Tibial nerve (tissue), 4 donors: Measurements from ENCODE around the gene CTBS. TPM values are rescaled to one million over a fixed set of nuclear protein-coding genes. Genes with fewer than 3 reads are reported as not detected.
"Not testable (repeated sequence)": the region's sequence is repeated elsewhere in the genome, so short reads cannot be mapped to it uniquely, and the experiment has no call there.

Experiments used
- DNase-seq, 2 donors: peaks; one replicate each; pipeline ENCODE4 v3.0.0-alpha.2; 2019; ENCODE audit warnings: low spot score in 2 of 2
- H3K27ac ChIP-seq, 4 donors: fragments of 200-600 bp; sonication (generic) in 3 of 4; one replicate each; pipeline ENCODE4 v1.5.1; 2017 to 2019; ENCODE audit warnings: mild to moderate bottlenecking in 1 of 4
- H3K27me3 ChIP-seq, 2 donors: fragments of 200-600 bp; sonication (generic) in 1 of 2; one replicate each; pipeline versions ENCODE4 v1.5.1 to v1.6.0; 2017 to 2019
- H3K36me3 ChIP-seq, 3 donors: fragments of 200-600 bp; sonication (generic); one replicate each; pipeline ENCODE4 v1.5.1; 2018 to 2019
- H3K4me1 ChIP-seq, 4 donors: fragments of 200-600 bp; sonication (generic) in 3 of 4; one replicate each; pipeline ENCODE4 v1.5.1; 2017 to 2019
- H3K4me3 ChIP-seq, 4 donors: fragments of 200-600 bp; sonication (generic) in 3 of 4; one replicate each; pipeline ENCODE4 v1.5.1; 2017 to 2019; ENCODE audit warnings: mild to moderate bottlenecking in 1 of 4, moderate library complexity in 1 of 4
- H3K9me3 ChIP-seq, 4 donors: fragments of 200-600 bp; sonication (generic) in 3 of 4; one replicate each; pipeline ENCODE4 v1.5.1; 2017 to 2019
- CTCF ChIP-seq, 5 experiments: fragments of 200-600 bp in 3 of 5; fragments of 450-650 bp in 2 of 5; sonication (generic) in 3 of 5; IDR thresholded peaks; one replicate each; pipeline ENCODE4 v1.5.1; 2016 to 2019; ENCODE audit warnings: antibody characterized with exemption in 5 of 5, mild to moderate bottlenecking in 3 of 5, moderate library complexity in 2 of 5
- EP300 ChIP-seq, 2 donors: sonication (generic); formaldehyde crosslinking; IDR thresholded peaks; one replicate each; pipeline ENCODE4 v1.6.1; 2017; ENCODE audit warnings: antibody characterized with exemption in 2 of 2, mild to moderate bottlenecking in 1 of 2
- POLR2A ChIP-seq, 2 donors: fragments of 450-650 bp; IDR thresholded peaks; one replicate each; pipeline ENCODE4 v1.6.1; 2017; ENCODE audit warnings: antibody characterized with exemption in 2 of 2, mild to moderate bottlenecking in 2 of 2, moderate library complexity in 2 of 2
- WGBS, 2 donors: methylation state at CpG; one replicate each; pipeline ENCODE4 v1.1.5; 2018; 5-methylcytosine and 5-hydroxymethylcytosine counted together
- total RNA-seq, 4 donors: library from RNA; depleted of rRNA; stranded (reverse); fragments of >200 nt; gene quantifications; one replicate each; pipeline ENCODE4 v1.1.0, GENCODE V29; 2016

Gene CTBS
- total RNA-seq, 4 donors from 2014 or later, result 12.9 to 18.4 (median 15.7) TPM

GRCh38 chr1:84598846-84599741 is 24.9 kb upstream of the CTBS start:
- Histone ChIP-seq H3K36me3 (no peaks in the 10 kb centered on the region), H3K4me1 (no peaks in the 10 kb centered on the region), H3K4me3 (no peak overlapping the region), H3K9me3 (peaks cover 0 to under 1% (median 0%) of the 10 kb centered on the region in 4 donors), H3K27me3 (no peaks in the 10 kb centered on the region), H3K27ac (no peak overlapping the region)
- DNase-seq, result no peak
- no peak for TF ChIP-seq CTCF (IDR thresholded peaks at IDR 0.05)
- TF ChIP-seq POLR2A (IDR thresholded peaks at IDR 0.05), result no peak
- TF ChIP-seq EP300 (IDR thresholded peaks at IDR 0.05), result no peak
- WGBS, 2 donors, result 46 to 49% methylated on average over 5 of the region's 5 CpGs

GRCh38 chr1:84598418-84598817 is 24.2 kb upstream of the CTBS start:
- 74 to 77% methylated on average over 3 of the region's 3 CpGs for WGBS, 2 donors

GRCh38 chr1:84597011-84597410 is 22.8 kb upstream of the CTBS start:
- Histone ChIP-seq H3K27me3 (no peaks in the 10 kb centered on the region), H3K9me3 (peaks cover 0 to 10% (median 0%) of the 10 kb centered on the region in 4 donors), H3K4me1 (no peaks in the 10 kb centered on the region), H3K4me3 (no peak overlapping the region), H3K36me3 (no peaks in the 10 kb centered on the region), H3K27ac (no peak overlapping the region)
- 96 to 97% methylated on average over 1 of the region's 1 CpG for WGBS, 2 donors
- DNase-seq, result no peak
- TF ChIP-seq EP300 (IDR thresholded peaks at IDR 0.05) (no peak), POLR2A (IDR thresholded peaks at IDR 0.05) (no peak), CTCF (IDR thresholded peaks at IDR 0.05) (no peak)

More at GRCh38 chr1:84598418-84598817, 24.2 kb upstream of the CTBS start:
- H3K27ac ChIP-seq, result no peak overlapping the region
- no peak overlapping the region for H3K4me3 ChIP-seq
- H3K4me1 ChIP-seq, result no peaks in the 10 kb centered on the region
- no peaks in the 10 kb centered on the region for H3K27me3 ChIP-seq
- no peak for TF ChIP-seq POLR2A (IDR thresholded peaks at IDR 0.05)
- TF ChIP-seq CTCF (IDR thresholded peaks at IDR 0.05), result no peak
- no peak for TF ChIP-seq EP300 (IDR thresholded peaks at IDR 0.05)
- no peak for DNase-seq
- no peaks in the 10 kb centered on the region for H3K36me3 ChIP-seq
- peaks cover 0 to 7% (median 0%) of the 10 kb centered on the region in 4 donors for H3K9me3 ChIP-seq

GRCh38 chr1:84594959-84595358 is 20.7 kb upstream of the CTBS start:
- WGBS, 2 donors, result 87 to 94% methylated on average over 2 of the region's 2 CpGs

GRCh38 chr1:84587099-84587498 is 12.9 kb upstream of the CTBS start:
- DNase-seq, result no peak

More at GRCh38 chr1:84594959-84595358, 20.7 kb upstream of the CTBS start:
- H3K9me3 ChIP-seq, result peaks cover 0 to 10% (median 0%) of the 10 kb centered on the region in 4 donors
- H3K27ac ChIP-seq, H3K4me1 ChIP-seq, DNase-seq, H3K27me3 ChIP-seq, H3K4me3 ChIP-seq, H3K36me3 ChIP-seq: not testable (repeated sequence)

More at GRCh38 chr1:84587099-84587498, 12.9 kb upstream of the CTBS start:
- peaks cover 0 to 10% (median 8%) of the 10 kb centered on the region in 4 donors for H3K4me1 ChIP-seq
- no peak overlapping the region for H3K27ac ChIP-seq
- no peaks in the 10 kb centered on the region for H3K36me3 ChIP-seq
- H3K4me3 ChIP-seq, result no peak overlapping the region
- H3K9me3 ChIP-seq, result no peaks in the 10 kb centered on the region
- 89 to 90% methylated on average over 3 of the region's 3 CpGs for WGBS, 2 donors
- H3K27me3 ChIP-seq, result no peaks in the 10 kb centered on the region
- TF ChIP-seq POLR2A (IDR thresholded peaks at IDR 0.05) (no peak), CTCF (IDR thresholded peaks at IDR 0.05) (no peak), EP300 (IDR thresholded peaks at IDR 0.05) (no peak)
